GM23338 (cell line): ENCODE measurements around the gene SRCIN1.

ENCODE experiments used
- CREB1 ChIP-seq: fragments of 250-450 bp; sonication (Bioruptor Pico); IDR thresholded peaks from 2 replicates; pipeline ENCODE4 v1.5.0; 2020; ENCODE audit warnings: low read depth, mild to moderate bottlenecking, moderate library complexity
- EZH2 ChIP-seq: fragments of 200-600 bp; sonication (generic); IDR thresholded peaks from one replicate; pipeline ENCODE4 v1.8.0; 2017; ENCODE audit warnings: antibody characterized with exemption, mild to moderate bottlenecking, low read depth; ENCODE audit not compliant: unreplicated experiment
- EZH2phosphoT487 ChIP-seq: fragments of 200-600 bp; sonication (generic); IDR thresholded peaks from one replicate; pipeline ENCODE4 v1.8.1; 2018; ENCODE audit warnings: antibody characterized with exemption; ENCODE audit not compliant: unreplicated experiment
- JUNB ChIP-seq: IDR thresholded peaks from one replicate; pipeline ENCODE4 v1.6.1; 2016; ENCODE audit warnings: antibody characterized with exemption; ENCODE audit not compliant: unreplicated experiment
- POLR2AphosphoS5 ChIP-seq: IDR thresholded peaks from 2 replicates; pipeline ENCODE4 v1.6.1; 2016; ENCODE audit warnings: antibody characterized with exemption, low read depth
- REST ChIP-seq: IDR thresholded peaks from one replicate; pipeline ENCODE4 v1.6.1; 2018; ENCODE audit warnings: antibody characterized with exemption; ENCODE audit not compliant: unreplicated experiment
- STAT1 ChIP-seq: IDR thresholded peaks from one replicate; pipeline ENCODE4 v1.6.1; 2016; ENCODE audit warnings: antibody characterized with exemption; ENCODE audit not compliant: unreplicated experiment
- TF ChIP-seq, protein P1 (sequence below), 2 experiments: fragments of 200-600 bp in 1 of 2; sonication (generic) in 1 of 2; conservative IDR thresholded peaks; 2 replicates each; pipeline versions ENCODE4 v1.5.1 to v1.6.1; 2016 to 2017; ENCODE audit warnings: antibody characterized with exemption in 2 of 2, low read depth in 2 of 2, mild to moderate bottlenecking in 2 of 2, moderate library complexity in 1 of 2

DNA sequence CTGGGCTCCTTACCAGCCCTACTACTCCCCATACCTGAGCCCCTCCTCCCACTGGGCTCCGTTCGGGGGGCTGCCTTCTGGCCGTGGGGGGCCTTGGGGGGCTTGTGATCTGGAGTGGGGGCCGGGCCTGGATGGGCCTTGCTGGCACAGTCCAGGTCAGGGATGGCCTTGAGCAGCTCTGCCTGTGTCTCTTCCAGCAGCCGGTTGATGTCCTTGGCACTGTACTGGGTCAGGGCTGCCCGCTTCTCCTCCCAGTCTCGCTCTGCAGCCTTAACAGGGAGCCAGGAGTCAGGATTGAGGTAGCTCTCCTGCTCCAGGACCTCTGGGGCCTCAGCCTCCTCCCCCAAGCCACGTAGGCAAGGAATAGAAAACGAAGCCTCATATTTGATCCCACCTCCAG is 54.6 kb downstream of the SRCIN1 start:
- TF ChIP-seq, protein P1, sequence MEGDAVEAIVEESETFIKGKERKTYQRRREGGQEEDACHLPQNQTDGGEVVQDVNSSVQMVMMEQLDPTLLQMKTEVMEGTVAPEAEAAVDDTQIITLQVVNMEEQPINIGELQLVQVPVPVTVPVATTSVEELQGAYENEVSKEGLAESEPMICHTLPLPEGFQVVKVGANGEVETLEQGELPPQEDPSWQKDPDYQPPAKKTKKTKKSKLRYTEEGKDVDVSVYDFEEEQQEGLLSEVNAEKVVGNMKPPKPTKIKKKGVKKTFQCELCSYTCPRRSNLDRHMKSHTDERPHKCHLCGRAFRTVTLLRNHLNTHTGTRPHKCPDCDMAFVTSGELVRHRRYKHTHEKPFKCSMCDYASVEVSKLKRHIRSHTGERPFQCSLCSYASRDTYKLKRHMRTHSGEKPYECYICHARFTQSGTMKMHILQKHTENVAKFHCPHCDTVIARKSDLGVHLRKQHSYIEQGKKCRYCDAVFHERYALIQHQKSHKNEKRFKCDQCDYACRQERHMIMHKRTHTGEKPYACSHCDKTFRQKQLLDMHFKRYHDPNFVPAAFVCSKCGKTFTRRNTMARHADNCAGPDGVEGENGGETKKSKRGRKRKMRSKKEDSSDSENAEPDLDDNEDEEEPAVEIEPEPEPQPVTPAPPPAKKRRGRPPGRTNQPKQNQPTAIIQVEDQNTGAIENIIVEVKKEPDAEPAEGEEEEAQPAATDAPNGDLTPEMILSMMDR (conservative IDR thresholded peaks at IDR 0.05; ENCODE audit: low read depth in 2 of 2) = no peak
- TF ChIP-seq EZH2 (no peak), EZH2phosphoT487 (no peak), POLR2AphosphoS5 (no peak), REST (no peak), JUNB (no peak), CREB1 (no peak), STAT1 (no peak)
